ENCODE results near the gene ITGA1. TPM values are rescaled to one million over a fixed set of nuclear protein-coding genes. Genes with fewer than 3 reads are reported as not detected.

Gene ITGA1
- total and polyA plus RNA-seq, 2 donors (not counting 1 experiment from before 2014, with no cell fraction given) = 12.6 to 115 TPM

GRCh38 chr5:52977264-52977897 is 189.7 kb downstream of the ITGA1 start:
- Histone ChIP-seq H3K4me2 (ENCODE audit: extremely low read depth, insufficient read depth, low read length) (no peak overlapping the region), H3K9ac (ENCODE audit: insufficient read depth, low read length) (no peak overlapping the region), H3K9me3 (ENCODE audit: control insufficient read depth, insufficient read depth, low read depth, low read length) (no peaks in the 10 kb centered on the region), H3K79me2 (ENCODE audit: control insufficient read depth, insufficient read depth, low read length) (no peaks in the 10 kb centered on the region), H3K36me3 (ENCODE audit: control insufficient read depth, insufficient read depth, low read length) (no peaks in the 10 kb centered on the region), H2AFZ (ENCODE audit: low read length) (no peak overlapping the region), H3K4me3 (replicated peaks in 1 of 4; ENCODE audit: control extremely low read depth in 1 of 4, insufficient read depth in 1 of 4, low read depth in 3 of 4, low read length in 4 of 4) (no peak overlapping the region), H3K4me1 (ENCODE audit: control insufficient read depth, extremely low read depth, insufficient read depth, low read length) (no peaks in the 10 kb centered on the region), H4K20me1 (ENCODE audit: control insufficient read depth, extremely low read depth, insufficient read depth, low read length) (no peaks in the 10 kb centered on the region), H3K27ac (ENCODE audit: insufficient read depth, low read length) (no peak overlapping the region), H3K27me3 (ENCODE audit: control insufficient read depth, insufficient read depth, low read length) (no peaks in the 10 kb centered on the region)
- no peak for DNase-seq (ENCODE audit: low read depth in 2 of 2)
- TF ChIP-seq EZH2 (IDR thresholded peaks at IDR 0.05; ENCODE audit: low read length, missing control alignments) = no peak
- no peak for TF ChIP-seq CTCF (conservative IDR thresholded peaks at IDR 0.05 in 1 of 2, IDR thresholded peaks at IDR 0.05 in 1 of 2; ENCODE audit: low read depth in 1 of 2, low read length in 2 of 2)

- Histone ChIP-seq H3K4me2 (ENCODE audit: extremely low read depth, insufficient read depth, low read length) (no peak overlapping the region), H3K4me1 (ENCODE audit: control insufficient read depth, extremely low read depth, insufficient read depth, low read length) (peaks cover 2% of the 10 kb centered on the region), H3K9me3 (ENCODE audit: control insufficient read depth, insufficient read depth, low read depth, low read length) (no peaks in the 10 kb centered on the region), H3K9ac (ENCODE audit: insufficient read depth, low read length) (no peak overlapping the region), H3K36me3 (ENCODE audit: control insufficient read depth, insufficient read depth, low read length) (no peaks in the 10 kb centered on the region), H3K4me3 (replicated peaks in 1 of 4; ENCODE audit: control extremely low read depth in 1 of 4, insufficient read depth in 1 of 4, low read depth in 3 of 4, low read length in 4 of 4) (no peak overlapping the region), H3K27ac (ENCODE audit: insufficient read depth, low read length) (no peak overlapping the region), H2AFZ (ENCODE audit: low read length) (no peak overlapping the region), H3K27me3 (ENCODE audit: control insufficient read depth, insufficient read depth, low read length) (no peaks in the 10 kb centered on the region), H3K79me2 (ENCODE audit: control insufficient read depth, insufficient read depth, low read length) (no peaks in the 10 kb centered on the region), H4K20me1 (ENCODE audit: control insufficient read depth, extremely low read depth, insufficient read depth, low read length) (no peaks in the 10 kb centered on the region)
- DNase-seq (ENCODE audit: low read depth in 2 of 2) = no peak
- TF ChIP-seq CTCF (conservative IDR thresholded peaks at IDR 0.05 in 1 of 2, IDR thresholded peaks at IDR 0.05 in 1 of 2; ENCODE audit: low read depth in 1 of 2, low read length in 2 of 2) (no peak), EZH2 (IDR thresholded peaks at IDR 0.05; ENCODE audit: low read length, missing control alignments) (no peak)
These were observed 193.8 kb downstream of the ITGA1 start for GRCh38 chr5:52981507-52981906.

GRCh38 chr5:52983731-52984636 is 196.3 kb downstream of the ITGA1 start:
- H3K27ac ChIP-seq (ENCODE audit: insufficient read depth, low read length) = no peak overlapping the region
- no peak overlapping the region for H3K9ac ChIP-seq (ENCODE audit: insufficient read depth, low read length)
- no peaks in the 10 kb centered on the region for H3K27me3 ChIP-seq (ENCODE audit: control insufficient read depth, insufficient read depth, low read length)
- H2AFZ ChIP-seq (ENCODE audit: low read length) = no peak overlapping the region
- DNase-seq (ENCODE audit: low read depth in 2 of 2) = peak in 1 of 2 donors; percentile 87
- no peaks in the 10 kb centered on the region for H3K79me2 ChIP-seq (ENCODE audit: control insufficient read depth, insufficient read depth, low read length)
- H3K4me2 ChIP-seq (ENCODE audit: extremely low read depth, insufficient read depth, low read length) = no peak overlapping the region
- no peak overlapping the region for H3K4me3 ChIP-seq (replicated peaks in 1 of 4; ENCODE audit: control extremely low read depth in 1 of 4, insufficient read depth in 1 of 4, low read depth in 3 of 4, low read length in 4 of 4)
- TF ChIP-seq EZH2 (IDR thresholded peaks at IDR 0.05; ENCODE audit: low read length, missing control alignments) (no peak), CTCF (conservative IDR thresholded peaks at IDR 0.05 in 1 of 2, IDR thresholded peaks at IDR 0.05 in 1 of 2; ENCODE audit: low read depth in 1 of 2, low read length in 2 of 2) (no peak)
- H3K9me3 ChIP-seq (ENCODE audit: control insufficient read depth, insufficient read depth, low read depth, low read length) = no peaks in the 10 kb centered on the region
- H3K4me1 ChIP-seq (ENCODE audit: control insufficient read depth, extremely low read depth, insufficient read depth, low read length) = peaks cover 7% of the 10 kb centered on the region
- H3K36me3 ChIP-seq (ENCODE audit: control insufficient read depth, insufficient read depth, low read length) = no peaks in the 10 kb centered on the region
- no peaks in the 10 kb centered on the region for H4K20me1 ChIP-seq (ENCODE audit: control insufficient read depth, extremely low read depth, insufficient read depth, low read length)
